Progenitor cell of endocrine pancreas (in vitro differentiated cells): ENCODE results near the gene ANO8. TPM values are rescaled to one million over a fixed set of nuclear protein-coding genes. Genes with fewer than 3 reads are reported as not detected.

Source experiments
- DNase-seq: peaks from one replicate; pipeline ENCODE4 v3.0.0; 2021; ENCODE audit warnings: low spot score; ENCODE audit not compliant: unreplicated experiment
- H3K27ac Mint-ChIP-seq: 2 replicates; pipeline ENCODE4 v1.8.0; 2021; ENCODE audit warnings: mild to moderate bottlenecking, moderate library complexity, mixed read lengths
- H3K27me3 Mint-ChIP-seq: 2 replicates; pipeline ENCODE4 v1.8.0; 2021; ENCODE audit warnings: mixed read lengths
- H3K36me3 Mint-ChIP-seq: 2 replicates; pipeline ENCODE4 v1.8.0; 2022; ENCODE audit warnings: mixed read lengths; ENCODE audit not compliant: insufficient read depth
- H3K4me1 Mint-ChIP-seq: 2 replicates; pipeline ENCODE4 v1.8.0; 2021; ENCODE audit warnings: low read depth, mixed read lengths
- H3K4me3 Mint-ChIP-seq: 2 replicates; pipeline ENCODE4 v1.8.0; 2021; ENCODE audit warnings: low read depth, mild to moderate bottlenecking, moderate library complexity, mixed read lengths
- H3K9me3 Mint-ChIP-seq: 2 replicates; pipeline ENCODE4 v1.8.0; 2021; ENCODE audit warnings: low read depth, mixed read lengths
- CTCF ChIP-seq: fragments of 200-600 bp; sonication (generic); IDR thresholded peaks from one replicate; pipeline ENCODE4 v1.5.0; 2021; ENCODE audit warnings: antibody characterized with exemption, mild to moderate bottlenecking; ENCODE audit not compliant: unreplicated experiment
- total RNA-seq: library from RNA; stranded (reverse); gene quantifications from 2 replicates; pipeline ENCODE4 v1.2.1, GENCODE V29; 2021

The ANO8 gene
- total RNA-seq, 1 donor from 2014 or later = 45.2 TPM

- no peak overlapping the region for H3K4me3 Mint-ChIP-seq
- no peak overlapping the region for H3K27ac Mint-ChIP-seq
Observed at GRCh38 chr19:17348700-17349099, 14.0 kb upstream of the ANO8 start.

GRCh38 chr19:17347877-17348276 is 13.2 kb upstream of the ANO8 start:
- TF ChIP-seq CTCF = no peak
- DNase-seq = no peak
- H3K27me3 Mint-ChIP-seq = peaks cover 21% of the 10 kb centered on the region
- no peak overlapping the region for H3K27ac Mint-ChIP-seq
- H3K9me3 Mint-ChIP-seq = no peaks in the 10 kb centered on the region
- H3K36me3 Mint-ChIP-seq = no peaks in the 10 kb centered on the region
- H3K4me1 Mint-ChIP-seq = no peaks in the 10 kb centered on the region
- no peak overlapping the region for H3K4me3 Mint-ChIP-seq

More at GRCh38 chr19:17348700-17349099, 14.0 kb upstream of the ANO8 start:
- Mint-ChIP-seq H3K36me3 (no peaks in the 10 kb centered on the region), H3K27me3 (peaks cover 28% of the 10 kb centered on the region), H3K4me1 (no peaks in the 10 kb centered on the region), H3K9me3 (no peaks in the 10 kb centered on the region)
- no peak for TF ChIP-seq CTCF
- DNase-seq = no peak

- no peak overlapping the region for H3K27ac Mint-ChIP-seq
- H3K36me3 Mint-ChIP-seq = no peaks in the 10 kb centered on the region
- H3K4me3 Mint-ChIP-seq = no peak overlapping the region
- no peak for DNase-seq
- TF ChIP-seq CTCF = no peak
- no peaks in the 10 kb centered on the region for H3K9me3 Mint-ChIP-seq
- no peaks in the 10 kb centered on the region for H3K4me1 Mint-ChIP-seq
- peaks cover 18% of the 10 kb centered on the region for H3K27me3 Mint-ChIP-seq
Observed at GRCh38 chr19:17347361-17347760, 12.7 kb upstream of the ANO8 start.

GRCh38 chr19:17346109-17346671 is 11.5 kb upstream of the ANO8 start:
- H3K36me3 Mint-ChIP-seq = no peaks in the 10 kb centered on the region
- peaks cover 14% of the 10 kb centered on the region for H3K27me3 Mint-ChIP-seq
- H3K4me3 Mint-ChIP-seq = no peak overlapping the region
- H3K4me1 Mint-ChIP-seq = no peaks in the 10 kb centered on the region
- DNase-seq = peak; percentile 71
- TF ChIP-seq CTCF = peak; percentile 96
- H3K27ac Mint-ChIP-seq = no peak overlapping the region
- H3K9me3 Mint-ChIP-seq = no peaks in the 10 kb centered on the region

GRCh38 chr19:17341845-17342244 is 7.2 kb upstream of the ANO8 start:
- no peaks in the 10 kb centered on the region for H3K9me3 Mint-ChIP-seq
- H3K36me3 Mint-ChIP-seq = peaks cover 1% of the 10 kb centered on the region
- no peak for TF ChIP-seq CTCF
- no peak overlapping the region for H3K4me3 Mint-ChIP-seq
- H3K27ac Mint-ChIP-seq = no peak overlapping the region
- H3K27me3 Mint-ChIP-seq = no peaks in the 10 kb centered on the region
- H3K4me1 Mint-ChIP-seq = peaks cover 3% of the 10 kb centered on the region
- DNase-seq = no peak
